Glomerular visceral epithelial cell (primary cell): ENCODE data around the gene TXNL1.
"Not testable (repeated sequence)": the region's sequence is repeated elsewhere in the genome, so short reads cannot be mapped to it uniquely, and the experiment has no call there.

Experiments
- DNase-seq: peaks from one replicate; pipeline ENCODE4 v3.0.0-alpha.2; 2016; ENCODE audit errors: extremely low spot score

Gene TXNL1

GRCh38 chr18:56638232-56639103 is at the start of gene TXNL1:
Gene TXNL1, minus strand, starts transcription at chr18:56638592. Its CDS starts 152 bp downstream, at chr18:56638440.
- DNase-seq, result peak; percentile 99

- no peak for DNase-seq
These were observed 45.9 kb upstream of the TXNL1 start for GRCh38 chr18:56684277-56684676.

- DNase-seq, result no peak
These were observed 40.6 kb upstream of the TXNL1 start for GRCh38 chr18:56678836-56679565.

GRCh38 chr18:56676639-56677038 is 38.2 kb upstream of the TXNL1 start:
- no peak for DNase-seq

GRCh38 chr18:56672981-56673380 is 34.6 kb upstream of the TXNL1 start:
- DNase-seq, result no peak

- DNase-seq, result no peak
These were observed 34.0 kb upstream of the TXNL1 start for GRCh38 chr18:56672391-56672790.

GRCh38 chr18:56662902-56663301 is 24.5 kb upstream of the TXNL1 start:
- no peak for DNase-seq

- DNase-seq, result no peak
These were observed 24.1 kb upstream of the TXNL1 start for GRCh38 chr18:56662502-56662901.

GRCh38 chr18:56662063-56662408 is 23.6 kb upstream of the TXNL1 start:
- DNase-seq, result no peak

GRCh38 chr18:56661360-56662062 is 23.1 kb upstream of the TXNL1 start:
- no peak for DNase-seq

GRCh38 chr18:56660655-56661054 is 22.3 kb upstream of the TXNL1 start:
- no peak for DNase-seq

- no peak for DNase-seq
These were observed 20.7 kb upstream of the TXNL1 start for GRCh38 chr18:56659111-56659510.

- no peak for DNase-seq
These were observed 19.9 kb upstream of the TXNL1 start for GRCh38 chr18:56658261-56658660.

- DNase-seq, result not testable (repeated sequence)
These were observed 15.9 kb upstream of the TXNL1 start for GRCh38 chr18:56654280-56654679.

GRCh38 chr18:56652802-56653201 is 14.4 kb upstream of the TXNL1 start:
- no peak for DNase-seq

- DNase-seq, result no peak
These were observed 13.3 kb upstream of the TXNL1 start for GRCh38 chr18:56651771-56652092.

- DNase-seq, result peak; percentile 97
These were observed 12.8 kb upstream of the TXNL1 start, which contains the start of gene WDR7 for GRCh38 chr18:56650944-56651770. Gene WDR7, plus strand, starts transcription at chr18:56651359. Its CDS starts 21,157 bp downstream, at chr18:56672516.

- no peak for DNase-seq
These were observed 11.6 kb upstream of the TXNL1 start for GRCh38 chr18:56649996-56650395.

- DNase-seq, result no peak
These were observed 9.8 kb upstream of the TXNL1 start for GRCh38 chr18:56647951-56648893.

- no peak for DNase-seq
These were observed 8.7 kb upstream of the TXNL1 start for GRCh38 chr18:56647071-56647470.
